ENCODE data around the gene BTF3.

The BTF3 gene

DNA sequence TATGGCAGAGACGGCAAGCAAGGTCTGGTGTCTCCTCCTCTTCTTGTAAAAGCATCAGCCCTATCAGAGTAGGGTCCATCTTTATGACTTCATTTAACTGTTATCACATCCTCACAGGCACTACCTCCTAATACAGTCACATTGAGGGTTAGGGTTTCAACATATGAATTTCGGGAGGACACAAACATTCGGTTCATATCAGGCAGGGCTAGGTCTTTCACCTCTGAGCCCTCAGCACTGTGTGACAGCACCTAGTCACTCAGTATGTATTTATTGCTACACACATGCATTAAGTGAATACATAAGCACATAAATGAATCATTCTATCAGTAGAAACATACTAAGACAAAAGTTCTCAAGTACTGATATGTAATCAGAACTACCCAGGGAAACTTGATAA lies 9.4 kb upstream of the BTF3 start:
- Histone ChIP-seq H3K9ac (ENCODE audit: low read depth, low read length, poor library complexity) (no peak overlapping the region), H2BK12ac (ENCODE audit: low read length) (no peak overlapping the region), H3K36me3 (replicated peaks in 1 of 2; ENCODE audit: control insufficient read depth in 2 of 2, insufficient read depth in 2 of 2, low read length in 2 of 2) (no peaks in the 10 kb centered on the region), H4K91ac (ENCODE audit: low read depth, low read length, poor library complexity) (no peak overlapping the region), H3K9me3 (replicated peaks in 1 of 2; ENCODE audit: control insufficient read depth in 2 of 2, insufficient read depth in 1 of 2, low read depth in 1 of 2, low read length in 2 of 2) (no peaks in the 10 kb centered on the region), H2BK120ac (ENCODE audit: low read depth, low read length) (no peak overlapping the region), H4K8ac (ENCODE audit: low read depth, low read length) (no peak overlapping the region), H2AK5ac (ENCODE audit: low read depth, low read length) (no peak overlapping the region), H3K27me3 (ENCODE audit: control insufficient read depth in 3 of 3, insufficient read depth in 3 of 3, low read depth in 1 of 3, low read length in 3 of 3) (peaks cover 0 to 37% (median 0%) of the 10 kb centered on the region in 3 experiments), H2AFZ (ENCODE audit: low read length) (no peak overlapping the region), H3K14ac (ENCODE audit: low read length) (no peak overlapping the region), H3K23ac (ENCODE audit: low read depth, low read length, poor library complexity) (no peak overlapping the region), H2BK15ac (ENCODE audit: low read length) (no peak overlapping the region), H3K79me1 (ENCODE audit: low read depth, low read length) (no peaks in the 10 kb centered on the region), H3K18ac (ENCODE audit: low read length) (no peak overlapping the region), H2BK5ac (ENCODE audit: low read length) (no peak overlapping the region), H3K4me1 (ENCODE audit: control insufficient read depth in 2 of 2, insufficient read depth in 1 of 2, low read depth in 1 of 2, low read length in 2 of 2) (peaks cover 0 to 2% of the 10 kb centered on the region in 2 donors), H3K4ac (ENCODE audit: low read length) (no peak overlapping the region), H3K4me3 (ENCODE audit: low read length in 2 of 2) (no peak overlapping the region), H3K4me2 (ENCODE audit: insufficient read depth, low read length, poor library complexity, severe bottlenecking) (no peak overlapping the region), H3K27ac (replicated peaks; ENCODE audit: low read length) (no peak overlapping the region)
- WGBS, 2 donors (ENCODE audit: extremely low coverage in 2 of 2, insufficient read length in 2 of 2, insufficient replicate concordance in 1 of 2): no CpG with 5 or more reads among the region's 3 CpGs
- no peak for DNase-seq (ENCODE audit: low spot score)

DNA sequence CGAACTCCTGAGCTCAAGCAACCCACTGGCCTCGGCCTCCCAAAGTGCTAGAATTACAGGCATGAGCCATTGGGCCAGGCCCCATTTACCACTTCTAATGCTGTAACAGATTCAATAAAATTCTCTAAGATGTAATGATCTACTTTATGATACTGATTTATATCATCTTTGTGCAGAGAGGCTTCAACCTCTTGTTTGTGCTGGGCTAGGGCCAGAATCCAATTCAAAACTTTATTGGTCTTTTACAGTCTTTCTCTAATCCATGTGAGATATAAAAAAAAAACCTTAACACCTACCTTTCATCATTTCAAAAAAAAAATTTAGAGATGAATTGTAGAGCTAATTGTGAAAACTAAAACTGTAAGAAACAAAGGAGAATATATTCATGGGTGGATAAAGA lies 8.2 kb upstream of the BTF3 start:
- no peak for DNase-seq (ENCODE audit: low spot score)
- Histone ChIP-seq H3K9ac (ENCODE audit: low read depth, low read length, poor library complexity) (no peak overlapping the region), H3K4me1 (ENCODE audit: control insufficient read depth in 2 of 2, insufficient read depth in 1 of 2, low read depth in 1 of 2, low read length in 2 of 2) (peaks cover 0 to 2% of the 10 kb centered on the region in 2 donors), H3K14ac (ENCODE audit: low read length) (no peak overlapping the region), H4K91ac (ENCODE audit: low read depth, low read length, poor library complexity) (no peak overlapping the region), H3K36me3 (replicated peaks in 1 of 2; ENCODE audit: control insufficient read depth in 2 of 2, insufficient read depth in 2 of 2, low read length in 2 of 2) (no peaks in the 10 kb centered on the region), H4K8ac (ENCODE audit: low read depth, low read length) (no peak overlapping the region), H2AK5ac (ENCODE audit: low read depth, low read length) (no peak overlapping the region), H2AFZ (ENCODE audit: low read length) (no peak overlapping the region), H3K27ac (replicated peaks; ENCODE audit: low read length) (no peak overlapping the region), H3K4me3 (ENCODE audit: low read length in 2 of 2) (no peak overlapping the region), H2BK120ac (ENCODE audit: low read depth, low read length) (no peak overlapping the region), H3K9me3 (replicated peaks in 1 of 2; ENCODE audit: control insufficient read depth in 2 of 2, insufficient read depth in 1 of 2, low read depth in 1 of 2, low read length in 2 of 2) (no peaks in the 10 kb centered on the region), H3K23ac (ENCODE audit: low read depth, low read length, poor library complexity) (no peak overlapping the region), H2BK15ac (ENCODE audit: low read length) (no peak overlapping the region), H3K4ac (ENCODE audit: low read length) (no peak overlapping the region), H2BK5ac (ENCODE audit: low read length) (no peak overlapping the region), H3K18ac (ENCODE audit: low read length) (no peak overlapping the region), H3K27me3 (ENCODE audit: control insufficient read depth in 3 of 3, insufficient read depth in 3 of 3, low read depth in 1 of 3, low read length in 3 of 3) (peaks cover 0 to 37% (median 0%) of the 10 kb centered on the region in 3 experiments), H3K4me2 (ENCODE audit: insufficient read depth, low read length, poor library complexity, severe bottlenecking) (no peak overlapping the region), H2BK12ac (ENCODE audit: low read length) (no peak overlapping the region), H3K79me1 (ENCODE audit: low read depth, low read length) (no peaks in the 10 kb centered on the region)
- WGBS, 2 donors (ENCODE audit: extremely low coverage in 2 of 2, insufficient read length in 2 of 2, insufficient replicate concordance in 1 of 2): no CpG with 5 or more reads among the region's 2 CpGs

DNA sequence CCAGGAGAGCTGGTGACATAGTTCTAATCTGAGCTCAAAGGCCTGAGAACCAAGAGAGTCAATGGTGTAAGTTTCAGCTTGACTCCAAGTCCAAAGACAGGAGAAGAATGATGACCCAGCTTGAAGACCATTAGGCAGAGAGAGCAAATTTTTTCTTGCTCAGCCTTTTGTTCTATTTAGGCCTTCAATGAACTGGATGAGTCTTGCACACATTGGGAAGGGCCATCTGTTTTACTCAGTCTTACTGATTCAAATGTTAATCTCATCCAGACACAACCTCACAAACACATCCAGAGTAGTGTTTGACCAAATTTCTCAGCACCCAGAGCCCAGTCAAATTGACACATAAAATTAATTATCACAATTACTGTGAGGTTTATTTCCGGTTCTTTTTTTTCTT lies 7.1 kb upstream of the BTF3 start:
- DNase-seq (ENCODE audit: low spot score): no peak
- no peak overlapping the region for H2BK15ac ChIP-seq (ENCODE audit: low read length)
- no peak overlapping the region for H3K4ac ChIP-seq (ENCODE audit: low read length)
- no peak overlapping the region for H2AK5ac ChIP-seq (ENCODE audit: low read depth, low read length)
- no peak overlapping the region for H4K91ac ChIP-seq (ENCODE audit: low read depth, low read length, poor library complexity)
- no peak overlapping the region for H3K9ac ChIP-seq (ENCODE audit: low read depth, low read length, poor library complexity)
- H3K27me3 ChIP-seq (ENCODE audit: control insufficient read depth in 3 of 3, insufficient read depth in 3 of 3, low read depth in 1 of 3, low read length in 3 of 3): peaks cover 0 to 37% (median 0%) of the 10 kb centered on the region in 3 experiments
- H2BK5ac ChIP-seq (ENCODE audit: low read length): no peak overlapping the region
- H3K27ac ChIP-seq (replicated peaks; ENCODE audit: low read length): no peak overlapping the region
- H2BK12ac ChIP-seq (ENCODE audit: low read length): no peak overlapping the region
- no peaks in the 10 kb centered on the region for H3K36me3 ChIP-seq (replicated peaks in 1 of 2; ENCODE audit: control insufficient read depth in 2 of 2, insufficient read depth in 2 of 2, low read length in 2 of 2)
- H3K18ac ChIP-seq (ENCODE audit: low read length): no peak overlapping the region
- H3K4me1 ChIP-seq (ENCODE audit: control insufficient read depth in 2 of 2, insufficient read depth in 1 of 2, low read depth in 1 of 2, low read length in 2 of 2): peaks cover 0 to 3% of the 10 kb centered on the region in 2 donors
- H2BK120ac ChIP-seq (ENCODE audit: low read depth, low read length): no peak overlapping the region
- H3K14ac ChIP-seq (ENCODE audit: low read length): no peak overlapping the region
- H3K79me1 ChIP-seq (ENCODE audit: low read depth, low read length): no peaks in the 10 kb centered on the region
- H3K4me2 ChIP-seq (ENCODE audit: insufficient read depth, low read length, poor library complexity, severe bottlenecking): no peak overlapping the region
- H3K23ac ChIP-seq (ENCODE audit: low read depth, low read length, poor library complexity): no peak overlapping the region
- H3K4me3 ChIP-seq (ENCODE audit: low read length in 2 of 2): no peak overlapping the region
- H2AFZ ChIP-seq (ENCODE audit: low read length): no peak overlapping the region
- H4K8ac ChIP-seq (ENCODE audit: low read depth, low read length): no peak overlapping the region
- no peaks in the 10 kb centered on the region for H3K9me3 ChIP-seq (replicated peaks in 1 of 2; ENCODE audit: control insufficient read depth in 2 of 2, insufficient read depth in 1 of 2, low read depth in 1 of 2, low read length in 2 of 2)
- WGBS, 2 donors (ENCODE audit: extremely low coverage in 2 of 2, insufficient read length in 2 of 2, insufficient replicate concordance in 1 of 2): no CpG with 5 or more reads among the region's 1 CpG

DNA sequence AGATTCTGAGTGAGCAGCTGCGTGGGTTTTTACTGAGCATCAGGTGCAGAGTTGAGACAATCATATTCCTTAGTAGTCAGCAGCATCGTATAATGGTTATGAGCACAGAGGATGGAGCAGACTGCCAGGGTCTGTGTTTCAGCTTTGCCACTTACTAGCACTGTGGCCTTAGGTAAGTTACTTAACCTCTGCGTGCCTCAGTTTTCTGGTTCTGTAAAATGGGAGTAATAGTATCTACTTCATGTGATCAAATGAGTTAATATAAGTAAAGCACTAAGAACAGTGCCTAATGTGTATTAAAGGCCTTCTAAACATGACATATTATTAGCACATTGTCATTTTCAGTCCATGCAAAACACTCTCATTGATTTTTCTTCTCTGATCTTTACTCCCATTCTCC lies 4.8 kb upstream of the BTF3 start:
- H3K36me3 ChIP-seq (replicated peaks in 1 of 2; ENCODE audit: control insufficient read depth in 2 of 2, insufficient read depth in 2 of 2, low read length in 2 of 2): no peaks in the 10 kb centered on the region
- no peak overlapping the region for H3K4me2 ChIP-seq (ENCODE audit: insufficient read depth, low read length, poor library complexity, severe bottlenecking)
- no peak overlapping the region for H2AK5ac ChIP-seq (ENCODE audit: low read depth, low read length)
- no peak overlapping the region for H3K27ac ChIP-seq (replicated peaks; ENCODE audit: low read length)
- H3K9me3 ChIP-seq (replicated peaks in 1 of 2; ENCODE audit: control insufficient read depth in 2 of 2, insufficient read depth in 1 of 2, low read depth in 1 of 2, low read length in 2 of 2): no peaks in the 10 kb centered on the region
- peaks cover 0 to 2% of the 10 kb centered on the region in 2 donors for H3K4me1 ChIP-seq (ENCODE audit: control insufficient read depth in 2 of 2, insufficient read depth in 1 of 2, low read depth in 1 of 2, low read length in 2 of 2)
- no peak overlapping the region for H2BK5ac ChIP-seq (ENCODE audit: low read length)
- H4K8ac ChIP-seq (ENCODE audit: low read depth, low read length): no peak overlapping the region
- no peak overlapping the region for H3K18ac ChIP-seq (ENCODE audit: low read length)
- WGBS, 2 donors (ENCODE audit: extremely low coverage in 2 of 2, insufficient read length in 2 of 2, insufficient replicate concordance in 1 of 2): no CpG with 5 or more reads among the region's 3 CpGs
- H3K27me3 ChIP-seq (ENCODE audit: control insufficient read depth in 3 of 3, insufficient read depth in 3 of 3, low read depth in 1 of 3, low read length in 3 of 3): peaks cover 0 to 16% (median 0%) of the 10 kb centered on the region in 3 experiments
- no peak overlapping the region for H4K91ac ChIP-seq (ENCODE audit: low read depth, low read length, poor library complexity)
- no peak overlapping the region for H2AFZ ChIP-seq (ENCODE audit: low read length)
- no peak overlapping the region for H3K4ac ChIP-seq (ENCODE audit: low read length)
- H2BK15ac ChIP-seq (ENCODE audit: low read length): no peak overlapping the region
- H3K14ac ChIP-seq (ENCODE audit: low read length): no peak overlapping the region
- H2BK12ac ChIP-seq (ENCODE audit: low read length): no peak overlapping the region
- no peaks in the 10 kb centered on the region for H3K79me1 ChIP-seq (ENCODE audit: low read depth, low read length)
- no peak overlapping the region for H2BK120ac ChIP-seq (ENCODE audit: low read depth, low read length)
- no peak for DNase-seq (ENCODE audit: low spot score)
- no peak overlapping the region for H3K4me3 ChIP-seq (ENCODE audit: low read length in 2 of 2)
- no peak overlapping the region for H3K9ac ChIP-seq (ENCODE audit: low read depth, low read length, poor library complexity)
- no peak overlapping the region for H3K23ac ChIP-seq (ENCODE audit: low read depth, low read length, poor library complexity)
